SU-DHL-6 (cell line): ENCODE data around the gene HIPK2.

Experiments used
- CTCF ChIP-seq: fragments of 200-600 bp; sonication (generic); IDR thresholded peaks from one replicate; pipeline ENCODE4 v1.5.1; 2017; ENCODE audit warnings: antibody characterized with exemption, mild to moderate bottlenecking, low read length, moderate library complexity; ENCODE audit not compliant: insufficient read depth, poor library complexity, severe bottlenecking
- EZH2phosphoT487 ChIP-seq: fragments of 200-600 bp; sonication (generic), shearing (Covaris generic); conservative IDR thresholded peaks from 2 replicates; pipeline ENCODE4 v1.6.1; 2018; ENCODE audit warnings: mild to moderate bottlenecking, antibody characterized with exemption, low read length, moderate library complexity, mixed read lengths

DNA sequence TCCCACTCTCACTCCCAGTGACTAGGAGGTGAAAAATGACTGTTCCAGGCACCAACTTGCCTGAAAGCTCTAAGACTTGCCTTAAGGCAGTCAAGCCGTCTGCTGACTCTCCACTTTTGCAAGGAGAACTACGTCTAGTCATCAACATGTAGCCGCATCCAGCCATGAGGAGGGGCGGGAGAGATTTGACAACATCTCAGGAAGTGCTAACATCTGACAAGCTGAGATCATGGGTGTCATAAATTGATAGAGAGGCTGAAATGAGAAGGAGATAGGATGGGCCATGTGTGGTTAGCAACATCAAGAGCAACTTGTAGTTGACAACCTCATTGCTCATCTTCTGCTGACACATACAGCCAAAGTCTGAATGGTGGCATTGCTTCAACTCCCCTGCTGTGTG, 42.3 kb upstream of the HIPK2 start:
- TF ChIP-seq CTCF = no peak
- TF ChIP-seq EZH2phosphoT487 = no peak
